Sigmoid colon (tissue), 4 donors: Measurements from ENCODE around the gene USP30.

Source experiments
- POLR2AphosphoS5 ChIP-seq, 4 donors: sonication (generic); formaldehyde crosslinking; IDR thresholded peaks; one replicate each; pipeline ENCODE4 v1.6.1; 2017; ENCODE audit warnings: antibody characterized with exemption in 4 of 4
- TF ChIP-seq, protein P1 (sequence below), 4 experiments: fragments of 450-650 bp in 3 of 4; fragments of 200-600 bp in 1 of 4; IDR thresholded peaks; one replicate each; pipeline ENCODE4 v1.5.1; 2016 to 2019; ENCODE audit warnings: antibody characterized with exemption in 4 of 4, mild to moderate bottlenecking in 3 of 4, moderate library complexity in 2 of 4

- TF ChIP-seq, protein P1, sequence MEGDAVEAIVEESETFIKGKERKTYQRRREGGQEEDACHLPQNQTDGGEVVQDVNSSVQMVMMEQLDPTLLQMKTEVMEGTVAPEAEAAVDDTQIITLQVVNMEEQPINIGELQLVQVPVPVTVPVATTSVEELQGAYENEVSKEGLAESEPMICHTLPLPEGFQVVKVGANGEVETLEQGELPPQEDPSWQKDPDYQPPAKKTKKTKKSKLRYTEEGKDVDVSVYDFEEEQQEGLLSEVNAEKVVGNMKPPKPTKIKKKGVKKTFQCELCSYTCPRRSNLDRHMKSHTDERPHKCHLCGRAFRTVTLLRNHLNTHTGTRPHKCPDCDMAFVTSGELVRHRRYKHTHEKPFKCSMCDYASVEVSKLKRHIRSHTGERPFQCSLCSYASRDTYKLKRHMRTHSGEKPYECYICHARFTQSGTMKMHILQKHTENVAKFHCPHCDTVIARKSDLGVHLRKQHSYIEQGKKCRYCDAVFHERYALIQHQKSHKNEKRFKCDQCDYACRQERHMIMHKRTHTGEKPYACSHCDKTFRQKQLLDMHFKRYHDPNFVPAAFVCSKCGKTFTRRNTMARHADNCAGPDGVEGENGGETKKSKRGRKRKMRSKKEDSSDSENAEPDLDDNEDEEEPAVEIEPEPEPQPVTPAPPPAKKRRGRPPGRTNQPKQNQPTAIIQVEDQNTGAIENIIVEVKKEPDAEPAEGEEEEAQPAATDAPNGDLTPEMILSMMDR (IDR thresholded peaks at IDR 0.05) = no peak
- no peak for TF ChIP-seq POLR2AphosphoS5 (IDR thresholded peaks at IDR 0.05)
Observed at GRCh38 chr12:109092497-109093021, 40.2 kb downstream of the USP30 start.
